Choroid plexus epithelial cell (primary cell): ENCODE data around the gene KRAS.

Experiments
- DNase-seq: peaks from one replicate; pipeline ENCODE4 v3.0.0-alpha.2; 2010; ENCODE audit warnings: low read depth
- H3K4me3 ChIP-seq: 2 replicates; pipeline ENCODE4 v1.5.1; 2011; ENCODE audit warnings: low read depth, mild to moderate bottlenecking, control low read depth, low read length, moderate library complexity
- CTCF ChIP-seq: conservative IDR thresholded peaks from 2 replicates; pipeline ENCODE4 v1.5.1; 2011; ENCODE audit warnings: low read depth, mild to moderate bottlenecking, control low read depth, inconsistent platforms, low read length, moderate library complexity

The KRAS gene

GRCh38 chr12:25236190-25236589 is 14.5 kb downstream of the KRAS start:
- TF ChIP-seq CTCF = no peak
- DNase-seq = peak; percentile 23
- H3K4me3 ChIP-seq = no peak overlapping the region

GRCh38 chr12:25213338-25213737 is 37.4 kb downstream of the KRAS start:
- TF ChIP-seq CTCF = no peak
- DNase-seq = no peak
- no peak overlapping the region for H3K4me3 ChIP-seq

- DNase-seq = no peak
- TF ChIP-seq CTCF = no peak
- no peak overlapping the region for H3K4me3 ChIP-seq
Observed at GRCh38 chr12:25208554-25208953, 42.2 kb downstream of the KRAS start.

- H3K4me3 ChIP-seq = no peak overlapping the region
- TF ChIP-seq CTCF = no peak
- DNase-seq = no peak
Observed at GRCh38 chr12:25207846-25208245, 42.9 kb downstream of the KRAS start.

GRCh38 chr12:25207411-25207810 is 43.3 kb downstream of the KRAS start:
- H3K4me3 ChIP-seq = no peak overlapping the region
- no peak for DNase-seq
- no peak for TF ChIP-seq CTCF

- H3K4me3 ChIP-seq = no peak overlapping the region
- no peak for TF ChIP-seq CTCF
- DNase-seq = no peak
Observed at GRCh38 chr12:25202137-25202536, 48.6 kb downstream of the KRAS start.

GRCh38 chr12:25200703-25201102 is 50.0 kb downstream of the KRAS start:
- no peak for TF ChIP-seq CTCF
- DNase-seq = peak; percentile 37

More at GRCh38 chr12:25200703-25201102, 50.0 kb downstream of the KRAS start:
- H3K4me3 ChIP-seq = no peak overlapping the region
